NCI-H187 treated with DMSO at 0.1 percent for 48 hours (cell line): Measurements from ENCODE around the gene KLRC3.
"Not testable (repeated sequence)": the region's sequence is repeated elsewhere in the genome, so short reads cannot be mapped to it uniquely, and the experiment has no call there.

Experiments
- DNase-seq: peaks from one replicate; lab custom pipeline; 2025; lab: John Stamatoyannopoulos, UW

Gene KLRC3

DNA sequence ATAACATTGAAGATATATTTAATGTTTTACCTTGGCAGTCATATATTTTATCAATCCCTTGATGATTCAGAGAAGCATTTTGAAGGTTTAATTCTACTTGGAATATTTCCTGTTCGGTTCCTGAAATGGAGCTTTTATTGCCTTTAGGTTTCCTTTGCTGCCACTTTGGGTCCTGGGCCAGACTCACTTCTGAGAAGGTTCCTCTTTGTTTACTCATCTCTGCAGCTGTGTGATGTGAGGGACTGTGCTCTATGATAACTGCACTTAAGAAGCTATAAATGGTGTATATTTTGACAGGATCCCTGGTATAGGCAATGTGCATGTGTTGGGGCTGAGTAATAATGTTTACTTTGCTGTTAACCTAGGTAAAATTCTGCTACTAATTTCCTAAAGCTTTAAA, at the start of gene KLRC3:
Gene KLRC3, minus strand, starts transcription at position 262 of the 400 bp plus-strand sequence. Its CDS starts 45 bp downstream, at position 217.
- DNase-seq, result not testable (repeated sequence)

DNA sequence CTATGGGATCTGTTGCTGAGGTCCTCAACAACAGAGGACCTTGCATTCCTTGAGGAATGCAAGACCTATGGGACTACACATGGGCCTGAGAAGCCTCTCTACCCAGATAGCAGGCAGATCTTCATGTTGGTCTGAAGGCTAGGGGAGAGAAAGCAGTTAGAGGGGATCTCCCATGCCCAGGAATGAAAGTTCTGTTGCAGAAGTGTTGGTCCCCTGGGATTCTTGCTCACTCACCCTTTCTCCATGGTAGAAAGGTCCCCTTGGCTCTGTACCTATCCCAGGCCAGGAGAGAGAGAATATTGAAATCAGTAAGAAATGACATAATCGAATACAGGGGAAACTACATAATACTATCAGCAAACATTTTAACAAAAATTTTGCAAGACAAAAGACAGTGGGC, 49.3 kb upstream of the KLRC3 start:
- no peak for DNase-seq

DNA sequence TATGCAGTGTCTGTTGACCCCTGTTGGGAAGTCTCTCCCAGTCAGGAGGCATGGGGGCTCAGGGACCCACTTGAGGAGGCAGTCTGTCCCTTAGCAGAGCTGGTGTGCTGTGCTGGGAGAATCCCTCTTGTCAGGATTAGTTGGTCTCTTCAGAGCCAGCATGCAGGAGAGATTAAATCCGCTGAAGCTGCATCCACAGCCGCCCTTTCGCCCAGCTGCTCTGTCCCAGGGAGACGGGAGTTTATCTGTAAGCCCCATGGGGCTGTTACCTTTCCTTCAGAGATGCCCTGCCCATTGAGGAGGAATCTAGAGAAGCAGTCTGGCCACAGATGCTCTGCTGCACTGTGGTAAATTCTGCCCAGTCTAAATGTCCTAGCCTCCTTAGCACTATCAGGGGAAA, 45.9 kb upstream of the KLRC3 start:
- DNase-seq, result no peak

DNA sequence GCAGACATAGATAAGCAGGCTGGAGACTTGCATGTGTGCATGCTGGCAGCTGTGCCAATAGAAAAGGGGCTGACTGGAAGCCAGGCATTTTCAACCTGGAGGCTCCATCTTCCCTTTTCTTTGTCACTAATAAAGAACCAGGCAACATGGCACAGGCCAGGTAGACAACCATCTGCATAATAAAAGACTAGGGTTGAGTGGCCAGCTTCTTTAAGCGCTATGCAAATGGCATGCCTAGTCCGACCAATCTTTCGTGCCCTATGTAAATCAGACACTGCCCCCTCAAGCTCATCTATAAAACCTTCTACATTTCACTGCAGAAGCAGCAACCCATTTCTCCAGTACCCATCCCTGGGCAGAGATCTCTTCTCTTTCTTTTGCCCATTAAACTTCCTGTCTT, 37.4 kb upstream of the KLRC3 start:
- DNase-seq, result no peak

DNA sequence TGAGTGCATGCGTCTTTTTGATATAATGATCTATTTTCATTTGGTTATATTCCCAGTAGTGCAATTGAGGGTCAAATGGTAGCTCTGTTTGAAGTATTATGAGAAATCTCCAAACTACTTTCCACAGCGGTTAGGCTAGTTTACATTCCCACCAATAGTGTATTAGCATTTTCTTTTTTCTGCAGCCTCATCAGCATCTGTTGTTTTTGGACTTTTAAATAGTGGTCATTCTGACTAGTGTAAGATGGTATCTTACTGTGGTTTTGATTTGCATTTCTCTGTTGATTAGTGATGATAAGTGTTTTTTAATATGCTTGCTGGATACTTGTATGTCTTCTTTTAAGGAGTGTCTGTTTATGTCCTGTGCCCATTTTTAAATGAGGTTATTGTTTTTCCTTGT, 36.5 kb upstream of the KLRC3 start:
- DNase-seq, result no peak

DNA sequence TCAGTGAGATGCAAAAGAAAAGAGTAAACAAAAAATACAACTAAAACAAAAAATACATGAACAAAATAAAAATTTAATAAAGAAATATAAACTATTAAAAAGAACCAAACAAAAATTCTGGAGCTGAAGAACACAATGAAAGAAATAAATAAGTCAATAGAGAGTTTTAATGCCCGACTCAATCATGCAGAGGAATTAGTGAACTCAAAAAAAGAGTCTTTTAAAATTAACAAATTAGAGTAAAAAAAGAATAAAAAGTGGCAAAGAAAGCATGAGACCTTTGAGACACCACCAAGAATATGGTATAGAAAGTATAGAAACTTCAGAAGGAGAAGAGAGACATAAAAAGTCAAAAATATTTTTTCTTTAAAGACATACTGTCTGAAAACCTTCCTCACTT, 35.4 kb upstream of the KLRC3 start:
- DNase-seq, result no peak

DNA sequence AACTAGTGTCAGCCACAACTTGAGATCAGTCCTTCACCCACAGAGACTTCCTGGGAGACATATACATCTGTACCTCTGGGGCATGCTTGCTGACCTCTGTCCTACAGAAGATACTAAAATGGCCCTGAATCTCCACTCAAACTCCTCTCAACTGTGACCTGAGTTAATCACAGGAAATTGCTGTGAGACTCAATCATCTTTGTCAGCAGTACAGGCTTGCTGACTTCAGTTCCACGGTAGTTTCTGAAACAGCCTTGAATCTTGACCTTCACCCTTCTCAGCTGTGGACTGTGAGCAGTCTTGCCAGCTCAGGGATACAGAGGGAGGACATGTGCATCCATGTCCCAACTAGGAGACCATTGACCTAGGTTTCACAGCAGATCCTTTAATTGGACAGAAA, 34.1 kb upstream of the KLRC3 start:
- no peak for DNase-seq

DNA sequence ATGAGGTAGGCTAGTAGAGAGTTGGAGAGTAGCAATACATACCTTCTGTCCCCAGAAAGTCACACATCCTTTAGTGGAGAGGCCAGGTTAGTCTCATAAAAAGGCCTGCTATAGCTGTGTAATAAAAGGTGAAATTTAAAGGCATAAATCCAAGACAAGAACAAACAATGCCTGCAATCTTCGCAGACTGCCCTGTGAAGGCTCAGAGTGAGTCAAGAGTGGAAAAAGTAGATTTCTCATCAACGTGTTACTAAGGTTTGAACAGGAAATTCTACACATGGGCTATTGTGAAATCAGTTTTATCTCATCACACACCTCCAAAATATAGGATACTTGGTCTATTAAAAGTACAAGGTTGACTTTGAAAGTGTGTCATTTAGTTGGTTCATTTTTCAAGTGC, 32.8 kb upstream of the KLRC3 start, which contains the start of gene KLRC1:
Gene KLRC1, minus strand, starts transcription at position 222 of the 400 bp plus-strand sequence. CDS start 2,221 bp downstream, outside the sequence.
- DNase-seq, result no peak

DNA sequence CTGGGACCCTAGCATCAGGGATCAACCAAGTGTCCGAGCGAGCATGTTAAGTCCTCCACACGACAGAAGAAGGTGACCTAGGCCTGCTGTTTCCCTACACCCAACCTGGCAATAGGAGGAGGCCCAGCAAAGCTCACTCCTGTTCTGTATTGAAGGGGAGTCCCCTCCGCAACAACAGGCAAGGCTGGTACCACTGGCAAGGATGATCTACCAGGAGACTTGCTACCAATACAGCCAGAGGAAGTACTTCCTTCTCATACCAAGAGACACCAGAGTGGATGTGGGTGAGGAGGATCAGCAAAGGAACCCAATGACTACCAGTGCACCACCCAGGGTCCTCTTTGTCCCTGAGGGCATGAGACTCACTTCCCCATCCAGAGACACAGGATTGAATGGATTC, 27.8 kb upstream of the KLRC3 start:
- no peak for DNase-seq

DNA sequence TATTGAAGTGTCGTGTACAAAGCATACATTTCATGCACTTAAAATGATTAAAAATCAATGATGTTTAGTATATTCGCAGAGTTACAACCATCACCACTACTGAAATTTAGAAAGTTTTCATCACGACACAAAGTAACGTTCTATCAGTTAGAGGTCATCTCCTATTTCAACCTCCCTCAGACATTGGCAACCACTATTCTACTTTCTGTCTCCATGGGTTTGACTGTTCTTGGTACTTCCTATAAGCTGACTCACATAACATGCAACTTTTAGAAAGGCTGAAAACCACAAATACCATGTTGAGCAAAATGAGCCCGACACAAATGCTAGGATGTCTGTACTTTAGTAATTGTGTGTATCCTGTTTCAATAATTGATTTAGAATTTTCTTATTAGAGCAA, 25.7 kb upstream of the KLRC3 start:
- DNase-seq, result not testable (repeated sequence)

DNA sequence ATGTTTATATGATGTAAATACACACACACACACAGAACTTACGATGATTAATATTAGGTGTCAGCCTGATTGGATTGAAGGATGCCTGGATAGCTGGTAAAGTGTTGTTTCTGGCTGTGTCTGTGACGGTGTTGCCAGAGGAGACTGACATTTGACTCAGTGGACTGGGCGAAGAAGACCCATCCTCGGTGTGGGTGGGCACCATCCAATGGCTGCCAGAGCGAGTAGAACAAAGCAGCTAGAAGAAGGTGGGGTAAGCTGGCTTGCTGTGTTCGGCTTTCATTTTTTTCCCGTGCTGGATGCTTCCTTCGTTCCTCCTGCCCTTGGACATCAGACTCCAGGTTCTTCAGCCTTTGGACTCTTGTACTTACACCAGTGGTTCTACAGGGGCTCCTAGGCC, 20.7 kb upstream of the KLRC3 start:
- DNase-seq, result not testable (repeated sequence)

DNA sequence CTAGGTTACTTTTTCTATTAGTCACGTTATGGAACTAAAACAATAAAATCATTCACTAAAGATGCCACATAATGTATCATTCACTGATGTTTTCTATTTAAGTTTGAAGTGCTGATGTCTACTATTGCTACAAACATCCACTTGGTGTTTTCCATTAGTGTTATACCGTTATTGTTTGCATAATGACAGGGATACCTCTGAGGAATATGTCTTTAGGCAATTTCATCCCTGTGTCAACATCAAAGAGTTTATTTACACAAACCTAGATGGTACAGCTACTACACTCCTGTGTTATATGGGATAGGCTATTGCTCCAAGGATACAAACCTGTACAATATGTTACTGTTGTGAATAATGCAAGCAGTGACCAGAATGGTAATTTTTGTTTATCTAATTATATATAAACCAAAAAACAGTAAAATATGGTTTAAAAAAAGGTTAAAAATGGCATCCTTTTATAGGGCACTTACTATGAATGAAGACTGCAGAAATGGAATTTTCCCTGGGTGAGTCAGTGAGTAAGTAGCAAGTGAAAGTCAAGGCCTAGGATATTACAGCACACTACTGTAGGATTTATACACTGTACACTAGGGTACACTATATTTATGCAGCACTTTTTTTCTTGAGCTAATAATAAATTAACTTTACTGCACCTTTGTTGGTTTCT, 19.3 kb upstream of the KLRC3 start:
- DNase-seq, result not testable (repeated sequence)

DNA sequence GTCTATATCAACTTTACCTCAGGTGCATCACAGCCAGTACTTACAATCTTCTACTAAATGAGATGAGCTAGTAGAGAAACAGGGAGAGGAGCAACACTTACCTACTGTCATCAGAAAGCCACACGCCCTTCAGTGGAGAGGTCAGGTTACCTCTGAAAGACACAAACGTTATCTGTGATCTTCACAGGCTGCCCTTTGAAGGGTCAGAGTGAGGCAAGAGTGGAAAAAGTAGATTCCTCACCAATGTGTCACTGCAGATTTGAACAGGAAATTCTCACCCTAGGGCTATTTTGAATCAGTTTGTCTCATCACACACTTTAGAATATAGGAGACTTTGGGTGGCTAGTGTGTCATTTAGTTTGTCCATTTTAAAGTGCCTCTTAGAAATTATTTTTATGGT, 17.2 kb upstream of the KLRC3 start:
- not testable (repeated sequence) for DNase-seq

DNA sequence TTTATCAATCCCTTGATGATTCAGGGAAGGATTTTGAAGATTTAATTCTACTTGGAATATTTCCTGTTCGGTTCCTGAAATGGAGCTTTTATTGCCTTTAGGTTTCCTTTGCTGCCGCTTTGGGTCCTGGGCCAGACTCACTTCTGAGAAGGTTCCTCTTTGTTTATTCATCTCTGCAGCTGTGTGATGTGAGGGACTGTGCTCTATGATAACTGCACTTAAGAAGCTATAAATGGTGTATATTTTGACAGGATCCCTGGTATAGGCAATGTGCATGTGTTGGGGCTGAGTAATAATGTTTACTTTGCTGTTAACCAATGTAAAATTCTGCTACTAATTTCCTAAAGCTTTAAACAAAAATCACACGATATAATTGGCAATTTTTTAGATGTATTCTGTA, 15.4 kb upstream of the KLRC3 start, which contains the start of gene KLRC2:
Gene KLRC2, minus strand, starts transcription at position 195 of the 400 bp plus-strand sequence. Its CDS starts 24 bp downstream, at position 171.
- not testable (repeated sequence) for DNase-seq

DNA sequence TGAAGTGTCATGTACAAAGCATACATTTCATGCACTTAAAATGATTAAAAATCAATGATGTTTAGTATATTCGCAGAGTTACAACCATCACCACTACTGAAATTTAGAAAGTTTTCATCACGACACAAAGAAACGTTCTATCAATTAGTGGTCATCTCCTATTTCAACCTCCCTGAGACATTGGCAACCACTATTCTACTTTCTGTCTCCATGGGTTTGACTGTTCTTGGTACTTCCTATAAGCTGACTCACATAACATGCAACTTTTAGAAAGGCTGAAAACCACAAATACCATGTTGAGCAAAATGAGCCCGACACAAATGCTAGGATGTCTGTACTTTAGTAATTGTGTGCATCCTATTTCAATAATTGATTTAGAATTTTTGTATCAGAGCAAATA, 10.2 kb upstream of the KLRC3 start:
- DNase-seq, result not testable (repeated sequence)

DNA sequence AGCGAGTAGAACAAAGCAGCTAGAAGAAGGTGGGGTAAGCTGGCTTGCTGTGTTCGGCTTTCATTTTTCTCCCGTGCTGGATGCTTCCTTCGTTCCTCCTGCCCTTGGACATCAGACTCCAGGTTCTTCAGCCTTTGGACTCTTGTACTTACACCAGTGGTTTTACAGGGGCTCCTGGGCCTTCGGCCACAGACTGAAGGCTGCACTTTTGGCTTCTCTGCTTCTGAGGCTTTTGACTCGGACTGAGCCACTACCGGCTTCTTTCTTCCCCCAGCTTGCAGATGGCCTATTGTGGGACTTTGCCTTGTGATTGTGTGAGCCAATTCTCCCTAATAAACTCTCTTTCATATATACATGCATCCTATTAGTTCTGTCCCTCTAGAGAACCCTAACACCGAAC, 5.5 kb upstream of the KLRC3 start:
- not testable (repeated sequence) for DNase-seq

DNA sequence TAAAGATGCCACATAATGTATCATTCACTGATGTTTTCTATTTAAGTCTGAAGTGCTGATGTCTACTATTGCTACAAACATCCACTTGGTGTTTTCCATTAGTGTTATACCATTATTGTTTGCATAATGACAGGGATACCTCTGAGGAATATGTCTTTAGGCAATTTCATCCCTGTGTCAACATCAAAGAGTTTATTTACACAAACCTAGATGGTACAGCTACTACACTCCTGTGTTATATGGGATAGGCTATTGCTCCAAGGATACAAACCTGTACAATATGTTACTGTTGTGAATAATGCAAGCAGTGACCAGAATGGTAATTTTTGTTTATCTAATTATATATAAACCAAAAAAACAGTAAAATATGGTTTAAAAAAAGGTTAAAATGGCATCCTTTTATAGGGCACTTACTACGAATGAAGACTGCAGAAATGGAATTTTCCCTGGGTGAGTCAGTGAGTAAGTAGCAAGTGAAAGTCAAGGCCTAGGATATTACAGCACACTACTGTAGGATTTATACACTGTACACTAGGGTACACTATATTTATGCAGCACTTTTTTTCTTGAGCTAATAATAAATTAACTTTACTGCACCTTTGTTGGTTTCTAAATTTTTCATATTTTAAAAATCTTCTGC, 4.0 kb upstream of the KLRC3 start:
- not testable (repeated sequence) for DNase-seq

DNA sequence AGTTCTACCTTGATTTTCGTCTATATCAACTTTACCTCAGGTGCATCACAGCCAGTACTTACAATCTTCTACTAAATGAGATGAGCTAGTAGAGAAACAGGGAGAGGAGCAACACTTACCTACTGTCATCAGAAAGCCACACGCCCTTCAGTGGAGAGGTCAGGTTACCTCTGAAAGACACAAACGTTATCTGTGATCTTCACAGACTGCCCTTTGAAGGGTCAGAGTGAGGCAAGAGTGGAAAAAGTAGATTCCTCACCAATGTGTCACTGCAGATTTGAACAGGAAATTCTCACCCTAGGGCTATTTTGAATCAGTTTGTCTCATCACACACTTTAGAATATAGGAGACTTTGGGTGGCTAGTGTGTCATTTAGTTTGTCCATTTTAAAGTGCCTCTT, 1.8 kb upstream of the KLRC3 start:
- DNase-seq, result not testable (repeated sequence)

DNA sequence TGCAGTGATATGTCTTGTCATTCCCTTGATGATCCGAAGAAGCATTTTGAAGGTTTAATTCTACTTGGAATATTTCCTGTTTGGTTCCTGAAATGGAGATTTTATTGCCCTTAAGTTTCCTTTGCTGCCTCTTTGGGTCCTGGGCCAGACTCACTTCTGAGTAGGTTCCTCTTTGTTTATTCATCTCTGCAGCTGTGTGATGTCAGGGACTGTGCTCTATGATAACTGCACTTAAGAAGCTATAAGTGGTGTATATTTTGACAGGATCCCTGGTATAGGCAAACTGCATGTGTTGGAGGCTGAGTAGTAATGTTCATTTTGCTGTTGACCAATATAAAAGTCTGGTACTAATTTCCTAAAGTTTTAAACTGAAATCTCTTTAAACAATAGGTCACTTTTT, 11.0 kb downstream of the KLRC3 start, which contains the start of gene KLRC4:
Gene KLRC4, minus strand, starts transcription at position 366 of the 400 bp plus-strand sequence. Its CDS starts 182 bp downstream, at position 184.
- peak; percentile 57 for DNase-seq

DNA sequence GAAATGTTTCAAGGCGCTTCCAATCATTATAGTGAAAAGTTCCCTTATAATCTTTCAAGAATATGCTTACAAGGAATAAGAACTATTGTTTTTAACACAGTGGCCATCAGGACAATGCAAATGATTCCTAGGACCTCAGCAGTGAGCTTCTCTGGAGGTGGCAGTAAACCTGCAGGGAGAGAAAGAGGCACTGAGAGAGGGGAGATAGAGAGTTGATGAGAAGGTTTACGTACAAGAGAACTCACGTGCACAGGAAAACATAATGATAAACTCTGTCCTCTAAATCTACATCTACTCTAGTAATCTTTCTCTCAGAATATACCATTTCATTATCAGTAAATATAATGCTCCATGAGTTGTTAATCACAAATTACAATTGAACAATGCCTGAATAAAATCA, 11.6 kb downstream of the KLRC3 start:
- no peak for DNase-seq

DNA sequence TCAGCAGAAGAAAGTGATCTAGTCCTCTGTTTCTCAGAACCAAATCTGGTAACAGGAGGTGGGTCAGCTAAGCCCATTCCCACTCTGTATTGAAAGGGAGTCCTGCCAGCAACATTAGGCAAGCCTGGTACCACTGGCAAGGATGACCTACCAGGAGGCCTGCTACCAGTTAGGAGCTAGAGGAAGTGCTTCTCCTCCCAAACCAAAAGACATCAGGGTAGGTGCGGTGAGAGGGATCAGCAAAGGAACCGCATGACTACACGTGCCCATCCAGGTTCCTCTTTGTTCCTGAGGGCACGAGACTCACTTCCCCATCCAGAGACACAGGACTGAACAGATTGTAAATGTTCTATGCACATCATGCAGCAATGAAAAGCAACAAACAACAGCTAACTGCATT, 13.7 kb downstream of the KLRC3 start:
- DNase-seq, result no peak

DNA sequence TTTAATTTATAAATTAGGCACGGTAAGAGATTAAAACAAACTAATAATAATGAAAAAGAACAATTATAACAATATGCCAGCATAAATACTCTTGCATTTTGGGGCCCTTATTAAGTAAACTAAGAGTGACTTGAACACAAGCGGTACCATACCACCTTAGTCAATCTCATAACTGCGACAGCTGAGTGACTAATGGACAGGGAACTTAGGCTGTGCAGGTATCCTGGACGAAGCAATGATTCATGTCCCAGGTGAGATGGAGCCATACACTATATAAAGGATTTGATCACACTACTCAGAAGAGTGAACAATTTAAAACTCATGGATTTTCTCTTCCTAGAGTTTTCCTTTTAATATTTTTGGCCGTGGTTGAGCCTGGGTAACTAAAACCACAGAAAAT, 15.1 kb downstream of the KLRC3 start:
- DNase-seq, result no peak

DNA sequence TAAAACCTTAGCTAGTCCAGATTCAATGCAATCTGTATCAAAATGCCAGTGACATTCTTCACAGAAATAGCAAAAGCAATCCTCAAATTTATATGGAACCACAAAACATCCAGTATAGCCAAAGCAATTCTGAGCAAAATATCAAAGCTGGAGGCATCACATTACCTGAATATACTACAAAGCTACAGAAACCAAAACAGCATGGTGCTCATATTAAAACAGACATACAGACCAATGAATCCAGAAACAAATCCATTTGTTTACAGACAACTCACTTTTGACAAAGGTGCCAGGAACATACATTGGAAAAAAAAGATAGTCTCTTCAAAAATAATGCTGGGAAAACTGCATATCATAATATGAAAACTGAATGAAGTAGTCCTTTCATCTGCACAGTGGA, 15.6 kb downstream of the KLRC3 start:
- no peak for DNase-seq
